ENCODE data around the gene KISS1R.

- TF ChIP-seq CTCF (IDR thresholded peaks at IDR 0.05) (no peak), POLR2A (IDR thresholded peaks at IDR 0.05) (no peak), EP300 (IDR thresholded peaks at IDR 0.05) (no peak)
These were observed 49.2 kb upstream of the KISS1R start for GRCh38 chr19:867855-868457.
